ENCODE results near the gene TRAF3. TPM values are rescaled to one million over a fixed set of nuclear protein-coding genes. Genes with fewer than 3 reads are reported as not detected.
A peak's percentile ranks its signal among the peaks of the same experiment; 100 is the strongest.

TRAF3 gene
- total and polyA plus RNA-seq, 5 donors, result 3.9 to 15.4 (median 11.4) TPM

DNA sequence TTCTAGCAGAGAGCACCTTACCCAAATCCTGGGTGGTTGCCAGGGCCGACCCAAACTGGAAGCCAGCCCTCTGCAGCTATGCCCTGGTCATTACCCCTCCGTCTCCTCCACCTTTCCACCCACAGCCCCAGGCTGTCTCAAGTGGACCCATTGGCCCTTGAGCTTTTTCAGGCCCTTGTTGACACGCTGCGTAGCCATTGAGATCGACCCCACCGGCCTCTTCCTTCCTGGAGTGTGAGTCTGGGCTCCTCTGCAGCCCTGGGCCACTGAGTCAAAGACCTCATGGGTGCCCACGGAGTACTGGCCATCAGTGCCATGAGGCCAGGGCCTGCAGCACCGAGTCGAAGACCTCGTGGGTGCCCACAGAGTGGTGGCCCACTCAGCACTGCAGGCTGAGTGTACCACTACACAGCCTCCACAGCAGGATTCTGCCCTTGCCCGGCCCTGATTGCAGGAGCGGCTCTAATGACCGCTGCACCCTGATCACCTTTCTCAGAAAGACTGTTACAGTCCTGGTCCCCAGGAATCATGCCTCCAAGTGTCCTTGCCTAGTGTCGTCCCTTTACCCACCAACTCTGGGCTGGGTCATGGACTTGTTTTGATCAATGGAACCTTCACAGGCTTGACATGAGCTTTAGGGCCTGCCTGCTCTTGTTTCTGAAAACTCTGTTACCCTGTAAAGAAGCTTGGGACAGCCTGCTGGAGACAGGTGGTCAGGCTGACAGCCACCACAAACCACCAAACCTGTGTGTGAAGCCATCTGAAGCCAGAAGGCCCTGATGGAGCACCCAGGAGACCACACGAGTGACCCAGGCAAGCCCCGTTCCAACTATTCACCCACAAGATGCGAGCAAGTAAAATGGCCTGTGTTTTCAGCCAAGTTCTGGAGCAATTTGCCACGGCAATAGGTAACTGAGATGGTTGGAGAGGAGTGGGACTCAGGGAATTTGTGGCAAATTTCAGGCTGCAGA is 39.6 kb upstream of the TRAF3 start:
- Histone ChIP-seq H3K9me3 (ENCODE audit: control insufficient read depth, low read length) (no peaks in the 10 kb centered on the region), H3K4me1 (ENCODE audit: control insufficient read depth, insufficient read depth, low read length) (no peaks in the 10 kb centered on the region), H3K4me3 (ENCODE audit: low read length) (no peak overlapping the region), H3K27me3 (ENCODE audit: control insufficient read depth, insufficient read depth) (no peaks in the 10 kb centered on the region), H3K27ac (ENCODE audit: low read length) (no peak overlapping the region)
- WGBS, result 94% methylated on average over 18 of the region's 18 CpGs
- ATAC-seq, result no peak
- DNase-seq, result no peak
- intact Hi-C loops (cut with DNase I), result no loop called here

DNA sequence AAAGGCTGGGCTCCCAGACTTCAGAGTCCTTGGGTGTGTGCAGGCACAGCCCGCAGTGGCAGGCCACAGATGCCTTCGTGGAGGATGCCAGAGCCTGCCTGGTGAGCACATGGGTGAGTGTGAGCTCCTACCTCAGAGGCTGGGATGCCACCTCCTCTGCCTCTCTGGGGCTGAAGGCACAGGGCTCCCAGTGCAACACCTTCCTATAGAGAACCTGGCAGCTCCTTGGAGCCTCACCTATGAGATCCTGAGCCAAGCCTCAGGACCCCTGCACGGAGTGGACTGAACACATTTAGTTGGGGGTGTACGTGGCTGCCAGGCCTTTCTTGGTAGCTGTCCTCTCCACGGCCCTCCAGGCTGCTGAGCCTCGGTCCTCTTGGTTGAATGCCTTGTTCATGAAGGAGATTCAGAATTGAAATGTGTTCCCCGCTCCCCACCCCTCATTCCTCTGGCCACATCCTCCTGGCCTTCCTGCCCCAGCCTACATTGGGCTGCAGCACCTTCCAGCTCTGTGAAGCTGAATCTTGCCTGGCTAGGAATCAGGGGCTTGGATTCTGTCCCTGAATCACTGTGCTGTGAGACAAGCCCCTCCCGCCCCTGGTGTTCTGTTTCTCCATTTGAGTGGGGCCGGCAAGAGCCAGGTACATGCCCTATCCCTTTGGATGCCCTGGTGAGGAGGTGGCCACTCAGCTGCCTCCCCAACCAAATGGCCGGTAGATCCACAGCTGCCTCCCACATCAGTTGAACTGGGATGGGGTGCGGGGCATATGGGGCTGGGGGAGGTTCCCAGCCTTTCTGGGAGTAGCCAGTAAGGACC is 38.7 kb upstream of the TRAF3 start:
- 86% methylated on average over 11 of the region's 11 CpGs for WGBS
- Histone ChIP-seq H3K27me3 (ENCODE audit: control insufficient read depth, insufficient read depth) (no peaks in the 10 kb centered on the region), H3K4me1 (ENCODE audit: control insufficient read depth, insufficient read depth, low read length) (no peaks in the 10 kb centered on the region), H3K9me3 (ENCODE audit: control insufficient read depth, low read length) (no peaks in the 10 kb centered on the region), H3K27ac (ENCODE audit: low read length) (no peak overlapping the region), H3K4me3 (ENCODE audit: low read length) (no peak overlapping the region)
- intact Hi-C loops (cut with DNase I), result no loop called here
- ATAC-seq (no peak), DNase-seq (no peak)

DNA sequence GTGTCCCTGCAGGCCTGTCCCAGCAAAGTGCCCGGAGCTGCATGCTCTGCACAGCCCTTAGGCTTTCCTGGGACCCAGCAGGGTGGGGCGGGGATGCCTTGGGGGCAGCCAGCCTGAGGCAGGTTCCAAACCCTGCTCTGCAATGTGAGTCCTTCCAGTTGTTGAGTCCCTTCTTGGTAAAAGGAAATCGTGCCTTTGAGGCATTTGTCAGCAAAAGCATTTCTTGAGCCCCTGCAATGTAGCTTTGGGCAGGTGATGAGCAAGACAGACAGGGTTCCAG is 38.1 kb upstream of the TRAF3 start:
- ATAC-seq (peak in 1 of 2 donors; percentile 23), DNase-seq (no peak)
- Histone ChIP-seq H3K4me3 (ENCODE audit: low read length) (no peak overlapping the region), H3K27ac (ENCODE audit: low read length) (no peak overlapping the region), H3K27me3 (ENCODE audit: control insufficient read depth, insufficient read depth) (no peaks in the 10 kb centered on the region), H3K4me1 (ENCODE audit: control insufficient read depth, insufficient read depth, low read length) (no peaks in the 10 kb centered on the region), H3K9me3 (ENCODE audit: control insufficient read depth, low read length) (no peaks in the 10 kb centered on the region)
- WGBS, result 88% methylated on average over 3 of the region's 3 CpGs
- intact Hi-C loops (cut with DNase I), result no loop called here

DNA sequence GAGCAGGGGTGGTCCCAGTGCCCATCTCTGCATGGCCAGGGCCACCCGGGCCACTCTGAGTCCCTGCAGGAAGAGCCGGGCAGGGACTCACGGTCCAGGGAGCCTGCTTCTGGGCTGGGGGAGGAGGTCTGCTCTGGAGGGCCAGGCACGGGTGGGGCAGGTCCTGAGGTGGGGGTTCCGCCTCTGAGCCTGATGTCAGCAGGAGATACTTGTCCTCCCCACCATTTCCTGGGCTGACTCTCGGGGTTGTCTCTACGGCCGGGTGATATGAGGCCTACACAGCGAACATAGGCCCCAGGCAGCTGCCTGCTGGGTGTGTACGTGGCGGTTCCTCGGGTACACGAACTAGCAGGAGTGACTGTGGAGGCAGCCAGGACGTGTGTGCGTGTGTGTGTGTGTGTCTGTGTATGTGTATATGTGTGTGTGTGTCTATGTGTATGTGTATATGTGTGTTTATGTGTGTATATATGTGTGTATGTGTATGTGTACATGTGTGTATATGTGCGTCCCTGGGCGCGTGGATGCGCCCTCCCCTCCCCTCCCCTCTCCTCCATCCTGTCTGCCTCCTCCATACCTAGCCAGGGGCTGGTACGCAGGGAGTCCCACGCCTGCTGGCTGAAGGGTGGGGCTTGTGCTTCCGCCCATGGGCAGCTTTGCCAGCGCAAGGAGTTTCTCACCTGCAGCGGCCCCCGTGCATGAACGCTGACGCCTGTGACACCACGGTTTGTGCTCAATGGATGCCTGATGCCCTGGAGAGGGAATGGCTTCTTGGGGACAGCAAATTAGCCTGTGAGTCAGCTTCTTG is 30.4 kb upstream of the TRAF3 start:
- intact Hi-C loops (cut with DNase I), result no loop called here
- Histone ChIP-seq H3K27ac (ENCODE audit: low read length) (no peak overlapping the region), H3K9me3 (ENCODE audit: control insufficient read depth, low read length) (no peaks in the 10 kb centered on the region), H3K4me1 (ENCODE audit: control insufficient read depth, insufficient read depth, low read length) (no peaks in the 10 kb centered on the region), H3K4me3 (ENCODE audit: low read length) (no peak overlapping the region), H3K27me3 (ENCODE audit: control insufficient read depth, insufficient read depth) (no peaks in the 10 kb centered on the region)
- ATAC-seq (no peak), DNase-seq (no peak)
- WGBS, result 93% methylated on average over 28 of the region's 28 CpGs

DNA sequence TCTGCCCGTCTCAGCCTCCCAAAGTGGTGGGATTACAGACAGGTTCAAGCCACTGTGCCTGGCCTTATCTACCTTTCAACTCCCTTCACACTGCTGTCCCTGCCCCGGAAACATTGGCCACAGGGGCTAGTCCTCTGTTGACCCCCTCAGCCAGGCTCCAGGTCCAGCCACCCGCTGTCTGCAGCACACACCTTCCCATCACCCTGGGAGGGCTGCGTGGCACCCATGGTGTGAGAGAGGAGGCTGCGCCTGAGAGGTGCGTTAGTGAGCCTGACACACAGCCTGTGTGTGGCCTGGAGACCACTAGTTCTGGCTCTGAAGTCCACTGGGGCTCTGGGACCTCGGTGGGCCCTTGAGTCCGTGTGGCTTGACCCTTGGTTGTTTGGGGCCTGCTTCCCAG is 28.4 kb upstream of the TRAF3 start:
- DNase-seq (no peak), ATAC-seq (no peak)
- no peaks in the 10 kb centered on the region for H3K9me3 ChIP-seq (ENCODE audit: control insufficient read depth, low read length)
- no peak overlapping the region for H3K4me3 ChIP-seq (ENCODE audit: low read length)
- 90% methylated on average over 8 of the region's 8 CpGs for WGBS
- H3K4me1 ChIP-seq (ENCODE audit: control insufficient read depth, insufficient read depth, low read length), result no peaks in the 10 kb centered on the region
- intact Hi-C loops (cut with DNase I), result no loop called here
- no peaks in the 10 kb centered on the region for H3K27me3 ChIP-seq (ENCODE audit: control insufficient read depth, insufficient read depth)
- H3K27ac ChIP-seq (ENCODE audit: low read length), result no peak overlapping the region

DNA sequence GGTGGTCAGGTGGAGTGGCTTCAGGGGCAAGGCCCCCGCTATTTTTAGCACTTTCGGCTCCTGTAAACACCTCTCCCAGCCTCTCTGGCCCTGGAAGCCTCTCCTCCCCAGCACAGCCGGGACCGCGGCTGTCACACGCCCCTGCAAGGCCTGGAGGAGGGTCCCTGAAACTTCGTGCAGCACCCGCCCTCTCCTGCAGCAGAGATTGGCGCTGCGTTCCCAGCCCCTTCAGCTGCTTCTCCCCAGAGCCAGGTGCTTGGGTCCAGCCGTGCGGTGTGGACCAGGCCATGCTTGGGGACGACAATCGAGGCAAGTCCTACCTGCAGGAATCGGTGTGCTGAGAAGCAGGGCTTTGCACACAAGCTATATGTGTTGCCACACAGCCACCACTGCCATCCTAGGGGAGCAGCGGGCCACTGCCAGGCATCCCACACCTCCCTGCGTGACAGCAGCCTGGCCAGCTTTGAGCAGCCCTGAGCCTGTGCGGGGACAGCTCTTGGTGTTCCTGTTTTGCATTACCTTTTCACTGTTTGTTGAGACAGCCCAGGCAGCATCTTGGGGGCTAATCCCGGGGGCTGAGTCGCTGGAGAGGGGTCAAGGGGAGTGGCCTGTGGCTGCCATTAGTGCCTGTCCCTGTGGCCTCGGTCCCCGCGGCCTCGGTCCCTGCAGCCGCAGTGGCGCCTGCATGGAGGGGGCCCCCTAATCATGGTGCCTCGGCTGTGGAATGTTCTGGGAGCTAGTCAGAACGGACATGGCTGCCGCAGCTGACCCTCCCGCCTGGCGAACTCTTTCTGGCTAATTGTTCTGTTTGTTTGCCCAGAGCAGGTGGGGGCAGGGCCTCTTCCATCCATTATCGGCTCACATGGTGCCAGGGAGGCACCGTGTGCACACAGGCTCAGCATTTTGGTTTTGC is 27.6 kb upstream of the TRAF3 start:
- DNase-seq, result no peak
- no peak for ATAC-seq
- 80% methylated on average over 33 of the region's 33 CpGs for WGBS
- Histone ChIP-seq H3K27ac (ENCODE audit: low read length) (no peak overlapping the region), H3K4me1 (ENCODE audit: control insufficient read depth, insufficient read depth, low read length) (no peaks in the 10 kb centered on the region), H3K4me3 (ENCODE audit: low read length) (no peak overlapping the region), H3K9me3 (ENCODE audit: control insufficient read depth, low read length) (no peaks in the 10 kb centered on the region), H3K27me3 (ENCODE audit: control insufficient read depth, insufficient read depth) (no peaks in the 10 kb centered on the region)
- intact Hi-C loops (cut with DNase I), result no loop called here

DNA sequence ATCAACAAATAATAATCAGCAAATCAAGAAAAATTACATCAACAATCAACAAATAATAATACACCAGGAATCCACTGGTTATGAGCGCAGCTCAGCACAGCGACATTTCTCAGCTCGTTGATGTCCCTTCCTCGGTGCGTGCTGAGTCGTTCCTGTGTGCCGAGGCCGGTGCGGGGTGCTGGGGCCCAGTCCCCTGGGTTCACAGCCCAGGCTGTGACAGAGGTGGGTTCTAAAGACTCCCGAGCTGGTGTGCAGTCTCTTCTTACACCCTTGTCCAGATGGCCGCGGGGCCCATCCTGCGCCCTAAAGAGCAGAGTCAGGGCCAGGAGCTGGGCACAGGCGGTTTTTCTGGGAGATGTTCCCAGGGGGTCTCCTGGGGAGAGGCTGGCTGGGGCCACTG is 26.9 kb upstream of the TRAF3 start:
- WGBS, result 96% methylated on average over 14 of the region's 14 CpGs
- no peak for ATAC-seq
- no peaks in the 10 kb centered on the region for H3K4me1 ChIP-seq (ENCODE audit: control insufficient read depth, insufficient read depth, low read length)
- H3K4me3 ChIP-seq (ENCODE audit: low read length), result no peak overlapping the region
- no peaks in the 10 kb centered on the region for H3K9me3 ChIP-seq (ENCODE audit: control insufficient read depth, low read length)
- H3K27me3 ChIP-seq (ENCODE audit: control insufficient read depth, insufficient read depth), result no peaks in the 10 kb centered on the region
- H3K27ac ChIP-seq (ENCODE audit: low read length), result no peak overlapping the region
- intact Hi-C loops (cut with DNase I), result no loop called here
- no peak for DNase-seq

DNA sequence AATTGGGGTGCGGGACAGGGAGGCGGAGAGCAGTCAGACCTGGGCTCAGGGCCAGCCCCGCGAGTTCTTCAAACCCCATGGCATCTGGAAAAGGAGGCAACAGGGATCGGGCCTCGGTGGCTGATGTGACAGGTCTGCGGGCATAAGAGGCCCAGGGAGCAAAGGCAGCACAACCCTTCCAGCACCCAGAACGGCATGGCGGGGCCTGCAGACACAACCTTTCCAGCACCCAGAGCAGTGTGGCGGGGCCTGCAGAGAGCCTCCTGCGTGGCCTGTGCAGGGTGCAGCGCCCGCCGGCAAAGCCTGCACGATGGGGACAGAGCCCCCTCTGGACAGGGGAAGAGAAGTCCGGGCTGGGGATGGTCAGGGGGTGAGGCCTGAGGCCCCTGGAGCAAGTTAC is 26.2 kb upstream of the TRAF3 start:
- ATAC-seq (no peak), DNase-seq (no peak)
- WGBS, result 95% methylated on average over 16 of the region's 16 CpGs

DNA sequence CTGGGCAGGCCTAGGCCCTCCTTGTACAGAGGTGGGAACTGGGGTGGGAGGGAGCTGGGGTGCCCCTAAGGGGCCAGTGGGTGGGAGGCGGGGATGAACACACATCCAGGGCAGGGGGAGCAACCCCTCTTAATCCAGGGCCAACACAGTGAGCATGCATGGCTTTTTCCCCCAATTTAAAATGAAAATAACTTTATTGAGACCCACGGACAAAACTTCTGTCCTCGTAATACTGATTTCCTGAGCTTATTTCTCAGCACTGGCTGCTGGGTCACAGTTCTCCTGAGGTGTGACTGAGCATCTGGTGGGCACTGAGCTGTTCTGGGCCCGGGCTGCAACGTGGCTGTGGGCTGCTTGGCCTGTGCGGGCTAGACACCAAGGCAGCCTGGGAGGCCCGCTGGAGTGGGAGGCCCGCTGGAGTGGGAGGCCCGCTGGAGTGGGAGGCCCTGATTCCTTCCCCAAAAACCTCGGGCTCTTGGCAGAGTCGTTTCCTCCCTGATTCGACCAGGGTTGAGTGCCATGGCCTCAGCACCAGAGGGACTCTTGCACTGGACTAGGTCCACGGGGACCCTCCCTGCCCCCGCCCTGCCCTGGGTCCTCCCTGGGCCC is 24.9 kb upstream of the TRAF3 start:
- Histone ChIP-seq H3K4me3 (ENCODE audit: low read length) (no peak overlapping the region), H3K9me3 (ENCODE audit: control insufficient read depth, low read length) (no peaks in the 10 kb centered on the region), H3K27me3 (ENCODE audit: control insufficient read depth, insufficient read depth) (no peaks in the 10 kb centered on the region), H3K27ac (ENCODE audit: low read length) (no peak overlapping the region), H3K4me1 (ENCODE audit: control insufficient read depth, insufficient read depth, low read length) (no peaks in the 10 kb centered on the region)
- ATAC-seq (no peak), DNase-seq (no peak)
- intact Hi-C loops (cut with DNase I), result no loop called here
- 83% methylated on average over 14 of the region's 14 CpGs for WGBS

More for the DNA sequence above, 26.2 kb upstream of the TRAF3 start:
- intact Hi-C loops (cut with DNase I), result no loop called here
- H3K4me1 ChIP-seq (ENCODE audit: control insufficient read depth, insufficient read depth, low read length), result no peaks in the 10 kb centered on the region
- no peak overlapping the region for H3K4me3 ChIP-seq (ENCODE audit: low read length)
- H3K27me3 ChIP-seq (ENCODE audit: control insufficient read depth, insufficient read depth), result no peaks in the 10 kb centered on the region
- no peak overlapping the region for H3K27ac ChIP-seq (ENCODE audit: low read length)
- no peaks in the 10 kb centered on the region for H3K9me3 ChIP-seq (ENCODE audit: control insufficient read depth, low read length)

All from right cardiac atrium (tissue), 5 donors.